DMS153 treated with DMSO at 0.1 percent for 48 hours (cell line): ENCODE data around the gene NUP54.

Source experiments
- DNase-seq: peaks from one replicate; lab custom pipeline; 2025; ENCODE audit not compliant: unreplicated experiment; lab: John Stamatoyannopoulos, UW

The NUP54 gene

GRCh38 chr4:76148142-76148865 lies at the start of gene NUP54:
TSS of gene NUP54 (minus strand) at chr4:76148397. CDS start at chr4:76148374, 23 bp downstream.
- peak; percentile 91 for DNase-seq

DNA sequence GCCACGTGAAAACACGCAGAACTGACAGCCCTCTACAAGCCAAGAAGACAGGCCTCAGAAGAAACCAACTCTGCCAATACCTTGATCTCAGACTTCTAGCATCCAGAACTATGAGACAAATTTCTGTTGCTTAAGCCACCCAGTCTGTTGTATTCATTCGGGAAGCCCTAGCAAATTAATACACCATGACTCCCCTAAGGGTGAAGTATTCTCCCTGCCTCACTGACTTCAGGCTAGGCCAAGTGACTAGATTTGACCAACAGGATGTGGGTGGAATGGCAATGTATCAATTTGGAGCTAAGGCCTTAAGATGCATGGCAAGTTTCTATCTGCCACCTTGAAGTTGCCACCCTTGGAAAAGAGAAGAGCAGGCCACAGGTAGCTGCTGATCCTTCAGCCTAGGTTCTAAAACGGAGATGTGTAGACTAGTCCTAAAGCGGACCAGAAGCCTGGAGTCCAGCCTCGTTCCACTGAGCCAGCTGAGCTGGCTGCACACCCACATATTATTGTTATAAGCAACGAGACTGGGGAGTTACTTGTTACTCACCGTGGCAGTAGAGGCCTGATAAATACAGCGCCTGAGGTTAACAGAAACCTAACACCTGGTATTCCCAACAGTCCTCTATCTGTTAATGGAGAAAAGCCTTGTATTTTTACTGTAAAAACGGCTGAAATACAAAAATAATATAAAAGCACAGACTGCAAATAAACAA lies 49.0 kb upstream of the NUP54 start:
- no peak for DNase-seq

GRCh38 chr4:76196376-76196775 lies 48.2 kb upstream of the NUP54 start:
- DNase-seq, result no peak

DNA sequence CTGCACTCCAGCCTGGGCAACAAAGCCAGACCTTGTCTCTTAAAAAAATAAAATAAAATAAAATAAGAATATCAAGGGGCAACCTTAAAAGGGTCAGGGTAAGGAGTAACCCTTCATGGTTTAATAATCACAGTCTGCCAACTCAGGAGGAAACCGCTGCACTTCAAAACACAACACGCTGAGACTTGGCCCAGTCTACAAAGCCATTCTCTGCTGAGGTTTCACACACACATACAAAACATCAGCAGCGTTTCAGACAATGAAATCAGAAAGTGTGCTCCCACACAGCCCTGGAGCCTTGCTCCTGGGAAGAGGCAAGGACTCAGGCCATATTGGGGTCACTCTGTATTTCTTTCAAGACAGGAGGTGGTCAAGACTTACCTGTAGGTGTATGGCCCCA lies 47.1 kb upstream of the NUP54 start:
- no peak for DNase-seq

DNA sequence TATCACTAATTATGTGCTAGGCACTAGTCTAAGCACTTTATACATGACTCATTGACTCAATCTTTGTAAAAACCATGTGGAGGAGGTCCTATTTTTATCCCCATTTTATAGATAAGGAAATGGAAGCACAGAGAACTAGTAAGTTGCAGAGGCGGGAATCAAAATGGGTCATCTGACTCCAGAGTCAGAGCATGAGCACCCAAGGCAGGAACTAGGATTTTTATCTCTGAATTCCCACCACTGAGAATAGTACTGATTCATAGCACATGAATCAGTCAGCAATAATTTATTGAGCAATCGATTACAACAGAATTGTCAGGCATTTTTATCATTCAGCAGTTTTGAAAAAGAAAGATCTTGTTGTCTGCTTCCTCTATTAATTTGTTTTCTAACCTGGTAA lies 46.1 kb upstream of the NUP54 start:
- DNase-seq, result no peak

GRCh38 chr4:76192236-76192635 lies 44.0 kb upstream of the NUP54 start:
- no peak for DNase-seq

- no peak for DNase-seq
These were observed 40.4 kb upstream of the NUP54 start for GRCh38 chr4:76188557-76188956.

- DNase-seq, result no peak
These were observed 40.0 kb upstream of the NUP54 start for GRCh38 chr4:76188149-76188548.

DNA sequence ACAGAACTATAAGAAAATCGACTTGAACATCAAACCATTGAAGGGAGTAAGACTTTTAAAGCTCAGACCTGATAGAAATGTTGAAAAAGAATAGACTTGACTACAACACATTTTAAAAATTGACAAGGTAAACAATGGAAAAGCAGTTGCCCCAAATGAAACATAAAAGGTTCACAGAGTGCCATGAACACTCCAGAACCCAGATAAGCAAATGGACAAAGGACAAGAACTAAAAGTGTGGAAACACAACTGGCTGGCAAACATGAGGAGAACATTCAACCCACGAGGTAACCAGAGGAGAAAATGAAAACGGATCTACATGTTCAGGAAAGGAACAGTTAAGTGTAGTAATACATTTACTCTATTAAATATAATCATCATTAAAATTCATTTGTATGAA lies 39.0 kb upstream of the NUP54 start:
- no peak for DNase-seq

- DNase-seq, result no peak
These were observed 34.3 kb upstream of the NUP54 start for GRCh38 chr4:76182463-76182862.

DNA sequence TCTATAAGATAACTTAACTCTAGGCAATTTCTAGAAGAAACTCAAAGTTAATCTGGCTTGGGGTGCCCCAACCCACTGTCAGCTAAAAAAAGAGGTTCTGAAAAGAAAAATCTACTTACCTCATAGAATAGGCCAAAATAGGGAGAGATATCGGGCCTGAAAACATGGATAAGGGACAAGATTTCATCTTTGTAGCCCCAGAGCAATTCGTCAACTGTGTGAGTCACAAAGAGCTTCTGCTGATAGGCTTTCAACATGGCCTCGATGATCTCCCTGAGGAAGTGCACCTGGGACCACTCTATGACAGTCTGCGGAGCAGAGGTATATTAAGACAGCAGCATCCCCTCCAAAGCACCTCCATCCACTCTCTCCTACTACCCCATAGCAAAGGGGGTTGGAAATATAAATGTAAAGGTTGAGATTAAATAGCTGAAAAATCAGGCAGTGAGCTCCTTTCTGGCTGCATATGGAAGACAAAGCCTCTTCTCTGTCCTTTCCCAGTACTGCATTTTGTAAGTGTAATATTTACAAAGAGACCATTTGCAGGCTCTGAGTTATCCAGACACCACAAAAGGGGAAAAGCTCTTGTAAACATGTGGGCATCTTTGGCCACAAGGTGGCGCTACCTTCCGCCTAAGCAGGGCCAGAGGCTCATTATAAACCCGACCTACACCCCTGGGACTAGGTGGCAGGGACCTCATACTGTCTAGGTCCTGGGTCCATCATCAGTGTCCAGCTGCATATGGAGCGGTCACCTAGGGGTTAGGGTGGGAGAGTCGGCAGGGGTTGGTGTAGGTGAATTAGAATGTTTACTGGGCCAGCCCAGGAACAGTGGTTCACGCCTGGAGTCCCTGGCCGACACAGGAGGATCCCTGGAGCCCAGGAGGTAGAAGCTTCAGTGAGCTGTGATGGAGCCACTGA lies 31.5 kb upstream of the NUP54 start:
- peak; percentile 74 for DNase-seq

DNA sequence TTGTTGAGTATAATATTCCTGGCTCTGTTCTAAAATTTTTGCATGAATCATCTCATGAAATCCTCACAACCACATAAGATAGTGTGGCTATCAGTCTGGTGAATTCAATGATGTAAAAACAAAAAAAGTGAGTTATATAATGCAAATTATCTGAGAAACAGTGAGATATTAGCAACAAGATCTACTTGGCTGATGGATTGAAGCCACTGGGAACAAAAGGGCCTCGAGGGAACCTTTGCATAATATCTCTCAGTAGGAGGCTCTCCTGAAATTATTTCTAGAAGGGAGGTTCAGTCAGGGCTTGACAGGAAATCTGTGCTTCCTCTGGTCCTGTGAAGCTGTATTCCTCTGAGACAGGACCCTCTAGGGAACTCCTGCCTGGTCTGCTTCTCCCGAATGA lies 30.1 kb upstream of the NUP54 start:
- DNase-seq, result no peak

- no peak for DNase-seq
These were observed 29.5 kb upstream of the NUP54 start for GRCh38 chr4:76177709-76178108.

- no peak for DNase-seq
These were observed 27.1 kb upstream of the NUP54 start for GRCh38 chr4:76175336-76175735.

- DNase-seq, result no peak
These were observed 26.0 kb upstream of the NUP54 start for GRCh38 chr4:76174216-76174615.

DNA sequence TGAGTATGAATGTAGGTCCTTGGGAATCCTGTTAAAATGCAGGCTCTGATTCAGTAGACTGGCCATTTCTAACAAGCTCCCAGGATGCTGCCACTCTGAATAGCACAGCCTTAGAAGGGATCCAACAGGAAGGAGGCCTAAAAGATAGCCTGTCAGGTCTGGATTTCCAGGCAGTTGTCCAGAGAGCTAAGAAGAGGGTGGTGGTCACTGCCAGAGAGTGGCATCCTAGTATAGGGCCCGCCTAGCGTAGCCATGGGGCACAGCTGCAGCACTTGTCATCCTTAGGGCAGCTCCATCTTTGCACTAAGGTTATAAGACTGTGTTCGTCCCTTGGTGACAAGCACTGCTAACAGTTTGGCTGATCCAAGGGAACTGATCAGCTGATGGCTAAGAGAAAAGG lies 20.5 kb upstream of the NUP54 start:
- no peak for DNase-seq

GRCh38 chr4:76166480-76166879 lies 18.3 kb upstream of the NUP54 start:
- no peak for DNase-seq

GRCh38 chr4:76160355-76160754 lies 12.2 kb upstream of the NUP54 start:
- DNase-seq, result no peak

GRCh38 chr4:76156635-76157034 lies 8.4 kb upstream of the NUP54 start:
- DNase-seq, result peak; percentile 3

- no peak for DNase-seq
These were observed 7.8 kb upstream of the NUP54 start for GRCh38 chr4:76155979-76156378.

DNA sequence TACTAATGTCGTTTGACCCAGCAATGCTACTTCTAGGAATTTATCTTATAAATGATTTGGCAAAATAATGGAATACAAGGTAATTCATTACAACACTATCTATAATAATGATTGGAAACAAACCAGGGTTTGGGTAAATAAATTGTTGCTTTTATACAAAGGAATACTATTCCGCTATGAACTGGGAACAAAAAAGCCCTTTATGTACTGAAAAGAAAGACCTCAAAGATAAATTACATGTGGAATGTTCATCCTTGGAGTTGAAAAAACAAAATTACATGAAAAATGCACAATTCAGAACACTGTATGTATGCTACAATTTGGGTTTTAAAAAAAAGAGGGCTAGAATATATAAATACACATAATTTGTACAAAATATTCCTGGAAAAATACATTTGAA lies 5.2 kb upstream of the NUP54 start:
- DNase-seq, result no peak
